Activated gamma-delta T cell treated with Interleukin-2 at 50 U/mL for 16 hours (primary cell): ENCODE measurements around the gene FMNL1.

Experiments
- DNase-seq: peaks from one replicate; pipeline ENCODE4 v3.0.0-alpha.2; 2020

FMNL1 gene

DNA sequence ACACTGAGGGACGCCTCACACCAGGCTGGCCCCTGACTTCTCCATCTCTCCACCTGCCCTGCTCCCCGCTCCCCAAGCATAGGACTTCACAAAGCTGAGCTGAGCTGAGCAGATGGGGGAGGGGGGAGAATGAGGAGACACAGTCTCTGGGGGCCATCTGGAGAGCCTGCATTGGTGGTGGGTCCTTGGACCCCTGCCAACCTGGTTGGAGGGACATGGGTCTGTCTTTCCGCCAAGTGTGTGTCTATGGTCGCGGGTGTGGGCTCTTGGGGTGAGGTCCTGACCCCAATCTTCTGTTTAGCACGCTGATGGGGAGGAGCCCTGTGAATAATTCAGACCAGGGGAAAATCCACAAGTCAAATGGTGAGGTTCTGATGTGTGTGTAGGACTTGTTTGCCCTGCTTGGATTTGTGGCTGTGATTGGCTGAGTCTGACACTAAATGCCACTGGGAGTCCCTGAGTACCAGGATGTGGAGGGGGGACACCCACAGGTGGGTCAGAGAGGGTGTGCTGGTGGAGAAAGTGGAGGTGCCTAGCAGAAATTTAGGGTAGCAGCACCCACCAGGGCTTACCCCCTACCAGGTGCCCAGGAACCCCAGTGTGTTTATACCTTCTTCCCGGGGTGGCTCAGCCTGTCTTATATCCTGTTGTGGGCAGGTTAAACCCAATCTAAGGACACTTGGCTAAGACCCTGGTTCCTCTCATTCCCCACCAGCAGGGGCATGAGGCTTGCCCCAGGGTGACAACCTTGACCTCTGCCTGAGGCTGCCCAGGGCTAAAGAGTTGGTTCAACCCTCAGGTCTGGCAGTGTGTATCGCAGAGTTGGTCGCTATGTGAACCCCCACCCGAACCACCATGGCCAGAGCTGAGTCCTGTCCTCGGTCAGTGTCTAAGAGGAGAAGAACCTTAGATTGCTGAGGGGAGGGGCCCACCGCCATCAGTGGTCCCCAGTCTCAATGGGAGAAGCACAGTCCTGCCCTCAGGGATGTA, 2.1 kb downstream of the FMNL1 start:
- peak; percentile 40 for DNase-seq

DNA sequence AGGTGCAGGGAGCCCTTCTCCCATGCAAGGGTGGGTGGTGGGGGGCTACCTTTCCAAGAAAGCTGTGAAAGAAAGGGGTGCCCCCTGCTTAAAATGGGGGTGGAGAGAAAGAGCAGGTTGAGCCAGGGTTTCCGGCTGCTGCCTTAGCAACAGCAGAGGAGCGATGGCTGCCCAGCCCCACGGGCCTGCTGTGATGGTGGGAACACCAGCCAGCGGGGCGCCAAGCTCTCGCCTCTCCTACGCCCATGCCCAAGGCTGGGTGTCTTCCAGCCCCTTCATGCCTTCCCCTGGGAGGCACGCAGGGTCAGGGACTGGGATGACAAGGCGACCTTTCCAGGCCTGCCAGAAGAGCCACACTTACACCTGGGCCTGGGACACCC, 3.0 kb downstream of the FMNL1 start:
- DNase-seq: no peak

DNA sequence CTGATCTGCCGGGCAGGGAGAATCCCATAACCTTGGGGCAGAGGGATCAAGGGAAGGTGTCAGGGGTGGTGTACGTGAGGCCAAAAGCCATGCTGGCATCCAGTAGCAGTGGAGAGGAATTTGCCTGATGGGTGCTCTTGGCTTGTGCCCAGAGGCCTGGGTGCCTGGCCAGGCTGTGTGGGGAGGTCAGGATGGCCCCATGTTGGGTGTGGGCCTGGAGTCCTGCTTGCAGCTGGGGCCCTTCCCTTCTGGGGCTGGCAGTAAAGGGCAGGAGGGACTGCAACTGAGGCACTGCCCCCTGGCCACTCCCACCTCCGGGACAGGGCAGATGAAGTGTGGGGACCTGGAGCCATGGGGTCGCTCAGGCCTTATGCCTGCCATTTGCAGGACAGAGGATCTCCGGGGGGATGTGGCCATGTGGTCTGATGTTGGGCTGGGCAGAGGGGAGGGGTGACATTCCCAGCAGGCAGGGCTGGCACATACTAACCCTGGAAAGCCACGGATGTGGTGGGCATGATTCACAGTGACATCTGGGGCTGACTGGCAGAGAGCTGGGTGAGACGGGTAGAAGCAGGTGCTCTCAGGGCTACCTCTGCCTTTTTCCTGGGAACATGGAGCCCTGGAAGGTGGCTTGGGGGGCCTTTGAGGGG, 3.5 kb downstream of the FMNL1 start:
- peak; percentile 49 for DNase-seq

DNA sequence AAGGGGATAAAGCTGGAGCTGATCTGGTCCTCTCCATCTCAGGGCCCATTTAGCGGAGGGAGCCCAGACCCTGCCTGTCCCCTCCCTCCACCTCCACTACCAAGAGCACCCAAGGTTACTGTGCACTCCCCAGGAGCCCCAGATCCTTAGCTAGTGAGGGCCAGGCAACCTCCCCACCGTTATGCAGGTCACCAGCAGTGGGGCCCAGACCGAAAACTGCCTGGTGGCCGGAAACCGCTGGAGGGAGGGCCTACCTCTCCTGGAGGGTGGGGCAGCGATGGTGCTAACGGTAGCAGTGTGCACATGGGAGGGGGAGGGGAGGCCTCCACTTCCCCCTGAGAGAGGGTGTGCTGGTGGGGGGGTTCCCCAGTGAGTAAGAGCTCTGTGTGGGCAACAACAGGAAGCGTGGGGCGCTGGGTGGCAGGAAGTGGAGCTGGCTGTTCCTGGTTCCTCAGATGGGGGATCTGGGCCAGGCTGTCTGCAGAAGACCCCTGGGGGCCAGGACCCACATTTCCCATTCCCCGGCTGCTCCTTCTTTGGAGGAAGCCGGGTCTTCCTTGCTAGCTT, 4.4 kb downstream of the FMNL1 start:
- DNase-seq: peak; percentile 98

DNA sequence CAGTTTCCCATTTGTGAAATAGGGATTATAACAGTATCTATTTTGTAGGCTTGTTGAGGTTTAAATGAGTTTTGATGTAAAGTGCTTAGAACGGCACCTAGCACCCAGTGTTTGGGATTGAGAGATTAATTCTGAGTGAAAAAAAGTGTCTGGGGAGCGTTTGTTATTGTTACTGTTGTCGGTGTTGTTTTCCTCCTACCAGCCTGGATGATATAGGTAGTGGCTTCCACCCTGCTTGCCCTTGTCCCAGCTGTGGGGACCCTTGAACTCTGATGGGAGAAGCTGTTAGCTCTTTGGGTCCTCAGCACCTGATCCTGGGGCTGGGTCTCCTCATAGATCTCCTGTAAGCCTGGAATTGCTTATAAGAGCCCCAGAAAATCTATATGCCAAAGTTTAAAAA, 4.9 kb downstream of the FMNL1 start:
- no peak for DNase-seq

DNA sequence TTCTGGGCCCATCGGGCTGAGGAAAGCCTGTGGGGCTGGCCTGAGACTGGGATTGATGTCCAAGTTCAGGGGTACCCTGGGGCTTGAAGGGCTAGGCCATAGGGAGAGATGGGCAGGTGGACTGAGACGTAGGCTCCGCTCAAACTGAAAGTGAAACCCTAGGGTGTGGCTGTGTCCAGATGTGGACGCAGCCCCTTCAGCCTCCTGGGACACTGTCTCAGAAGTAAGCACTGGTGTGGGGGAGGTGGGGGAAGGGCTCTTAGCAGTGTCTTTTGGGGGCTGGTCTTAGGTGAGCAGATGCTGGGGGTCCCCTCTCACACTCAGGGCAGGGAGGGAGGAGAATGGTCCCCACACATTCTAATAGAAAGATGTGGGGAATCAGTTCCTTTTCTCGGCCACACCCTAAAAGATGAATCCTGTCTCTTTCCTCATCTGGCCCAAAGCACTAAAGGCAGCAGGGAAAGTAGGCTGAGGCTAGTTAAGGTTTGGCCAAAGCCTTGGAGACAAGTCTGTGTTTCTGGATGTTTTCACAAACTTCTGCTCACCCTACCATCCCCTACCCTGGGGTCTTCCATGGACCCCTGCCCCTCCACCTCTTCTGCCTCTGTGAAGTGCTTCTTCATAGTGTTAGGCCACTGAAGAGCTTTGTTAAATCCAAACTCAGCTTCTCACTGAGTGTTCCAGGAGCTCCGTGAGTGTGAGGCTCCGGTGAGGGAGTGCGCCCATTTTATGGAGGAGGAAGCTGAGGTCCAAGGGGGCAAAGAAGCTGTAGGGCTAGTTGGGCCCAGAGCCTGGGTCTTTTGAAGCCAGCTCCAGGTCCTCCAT, 5.6 kb downstream of the FMNL1 start:
- no peak for DNase-seq

DNA sequence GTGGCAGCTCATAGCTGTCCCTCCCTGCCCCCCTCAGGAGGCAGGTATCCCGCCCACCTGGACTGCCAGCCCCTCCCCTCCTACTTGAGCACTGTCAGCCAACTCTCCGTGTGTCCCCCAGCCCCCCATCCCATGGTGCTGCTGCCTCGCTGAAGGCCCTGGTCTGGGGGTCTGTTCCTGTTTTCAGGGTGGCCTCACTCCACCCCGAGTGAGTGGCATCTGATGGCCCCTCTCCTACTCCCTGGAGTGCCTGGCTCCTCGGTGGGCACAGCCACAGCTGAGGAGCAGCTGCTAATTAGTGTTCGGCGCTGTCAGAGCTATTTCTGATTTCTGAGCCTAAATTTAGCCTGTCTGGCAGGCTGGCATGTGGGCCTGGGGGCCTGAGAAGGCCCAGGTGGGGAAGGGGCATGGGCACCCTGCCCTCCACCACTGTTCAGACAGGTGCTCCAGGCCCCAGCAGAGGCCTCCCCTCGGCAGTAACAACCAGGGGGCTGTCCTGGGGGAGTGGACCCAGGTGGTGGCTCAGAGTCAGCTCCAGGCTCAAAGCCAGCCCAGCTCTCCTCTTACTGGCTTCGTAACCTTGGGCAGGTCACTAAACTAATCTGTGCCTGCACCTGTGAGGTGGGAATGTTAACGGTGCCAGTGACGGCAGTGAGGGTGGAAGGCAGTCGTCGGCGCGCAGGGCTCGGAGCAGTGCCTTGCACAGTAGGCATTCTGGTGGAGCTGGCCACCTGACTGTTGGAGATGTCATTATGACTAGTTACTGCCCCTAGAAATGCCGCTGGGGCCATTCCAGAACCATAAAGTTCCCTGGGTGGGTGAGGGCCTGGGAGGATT, 6.5 kb downstream of the FMNL1 start:
- DNase-seq: no peak

DNA sequence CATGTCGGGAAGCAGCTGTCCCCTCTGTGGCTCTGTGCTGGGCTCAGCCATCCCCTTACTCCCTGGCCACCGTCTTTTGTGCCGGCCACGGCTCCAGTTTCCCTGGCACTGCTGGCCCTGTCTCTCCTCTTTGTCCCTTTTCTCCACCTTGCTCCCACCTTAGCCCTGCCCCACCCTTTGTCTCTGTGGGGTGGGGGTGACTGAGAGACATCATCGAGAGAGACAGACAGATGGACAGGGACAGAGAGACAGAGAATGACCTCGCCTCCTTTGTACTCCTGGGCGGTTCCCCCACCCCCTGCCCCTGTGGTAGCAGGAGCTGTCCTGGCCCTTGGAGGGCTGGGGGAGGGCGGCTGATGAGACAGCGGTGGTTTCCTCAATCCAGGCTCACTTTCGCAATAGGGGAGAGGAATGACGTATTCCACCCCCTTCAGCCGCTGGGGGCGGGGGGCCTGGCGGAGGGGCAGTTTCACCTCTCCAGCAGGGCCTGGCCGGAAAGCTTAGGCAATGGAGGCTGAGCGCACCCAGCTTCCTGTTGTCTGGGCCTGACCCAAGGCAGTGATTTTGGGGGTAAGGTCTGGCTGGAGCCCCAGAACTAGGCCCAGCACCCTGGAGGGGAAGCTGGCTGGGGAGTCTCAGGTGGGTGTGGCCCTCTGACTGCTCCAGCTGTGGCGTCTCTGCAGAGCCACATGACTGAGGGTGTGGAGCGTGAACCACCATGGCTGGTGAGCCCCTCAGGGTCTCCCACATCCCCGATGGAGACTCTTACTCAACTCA, 7.3 kb downstream of the FMNL1 start:
- peak; percentile 76 for DNase-seq

DNA sequence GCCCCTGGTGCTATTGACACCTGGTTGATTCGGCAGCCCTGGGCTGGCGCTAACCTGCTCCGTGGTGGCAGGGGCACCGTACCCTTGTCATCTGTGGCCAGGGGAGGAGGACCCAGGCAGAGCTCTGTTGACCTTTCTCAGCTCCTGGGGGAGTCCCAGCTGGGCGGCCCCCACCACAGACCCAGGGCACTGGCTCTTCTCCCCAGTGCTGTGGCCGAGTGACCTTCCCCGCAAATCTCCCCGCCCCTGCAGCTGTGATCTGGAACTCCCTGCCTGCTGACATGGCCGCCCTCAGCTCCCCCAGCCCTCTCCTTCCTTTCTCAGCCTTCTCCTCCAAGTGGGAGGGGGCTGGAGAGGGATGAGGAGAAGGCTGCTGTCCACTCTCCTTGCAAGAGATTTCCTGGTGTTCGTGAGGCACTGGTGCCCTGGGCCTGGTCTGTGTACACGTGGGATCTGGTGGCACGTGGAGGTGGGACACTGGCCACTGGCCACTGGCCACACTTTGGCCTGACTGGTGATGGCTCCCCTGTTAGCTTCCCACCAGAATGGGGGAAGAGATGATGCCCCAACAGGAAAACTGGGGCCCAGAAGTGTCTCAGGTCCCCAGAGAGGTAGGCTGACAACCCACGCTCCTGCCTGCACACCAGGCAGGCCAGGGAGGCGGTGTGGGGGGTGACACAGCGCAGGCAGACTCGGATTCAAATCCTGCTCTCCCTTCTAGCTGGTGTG, 8.2 kb downstream of the FMNL1 start:
- DNase-seq: no peak

DNA sequence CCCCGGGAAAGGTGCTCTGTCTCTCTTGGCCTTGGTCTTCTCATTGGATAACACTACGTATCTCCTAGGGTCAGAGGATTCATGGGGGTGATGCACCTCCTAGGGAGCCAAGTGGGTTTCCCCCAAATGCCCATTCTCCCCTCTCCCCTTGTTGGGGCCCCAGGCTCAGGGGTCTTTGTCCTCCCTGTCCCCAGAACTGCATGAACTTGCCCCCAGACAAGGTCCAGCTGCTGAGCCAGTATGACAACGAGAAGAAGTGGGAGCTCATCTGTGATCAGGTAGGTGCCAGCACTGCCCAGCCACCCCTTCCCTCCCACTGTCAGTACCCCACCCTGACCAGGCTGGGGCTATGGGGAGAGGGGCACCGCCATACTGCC, 8.7 kb downstream of the FMNL1 start:
- no peak for DNase-seq

DNA sequence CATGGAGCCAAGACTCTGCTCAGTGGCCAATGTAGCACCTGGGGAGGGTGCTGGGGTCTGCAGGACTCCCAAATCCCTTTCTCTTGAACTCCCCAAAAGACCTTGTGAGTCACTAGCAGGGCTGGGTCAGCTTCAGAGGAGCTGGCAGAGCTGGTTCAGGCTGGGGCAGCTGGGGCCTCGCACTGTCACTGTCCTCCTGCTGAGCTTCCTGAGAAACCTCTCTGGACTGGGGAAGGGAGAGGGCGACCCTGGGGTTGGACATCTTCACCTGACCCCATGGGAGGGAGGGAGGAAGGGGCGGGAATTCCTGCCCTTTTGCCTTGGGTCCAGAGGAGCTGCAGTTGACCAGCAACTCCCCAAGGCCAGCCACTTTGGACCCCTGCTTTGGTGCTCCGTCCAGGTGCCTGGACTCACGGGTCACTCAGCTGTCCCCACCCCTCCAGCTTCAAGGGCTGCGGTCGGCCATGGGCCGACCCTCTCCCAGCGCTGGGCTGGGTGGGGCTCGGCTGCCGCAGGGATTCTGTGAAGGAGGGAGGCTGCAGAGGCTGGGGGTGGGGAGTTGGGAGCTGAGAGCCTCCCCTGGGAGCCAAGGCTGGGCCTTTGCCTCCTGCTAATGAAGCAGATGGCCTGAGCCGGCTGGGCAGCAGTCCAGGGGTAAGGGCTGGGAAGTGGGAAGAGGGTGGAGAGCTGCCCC, 9.2 kb downstream of the FMNL1 start:
- DNase-seq: no peak

DNA sequence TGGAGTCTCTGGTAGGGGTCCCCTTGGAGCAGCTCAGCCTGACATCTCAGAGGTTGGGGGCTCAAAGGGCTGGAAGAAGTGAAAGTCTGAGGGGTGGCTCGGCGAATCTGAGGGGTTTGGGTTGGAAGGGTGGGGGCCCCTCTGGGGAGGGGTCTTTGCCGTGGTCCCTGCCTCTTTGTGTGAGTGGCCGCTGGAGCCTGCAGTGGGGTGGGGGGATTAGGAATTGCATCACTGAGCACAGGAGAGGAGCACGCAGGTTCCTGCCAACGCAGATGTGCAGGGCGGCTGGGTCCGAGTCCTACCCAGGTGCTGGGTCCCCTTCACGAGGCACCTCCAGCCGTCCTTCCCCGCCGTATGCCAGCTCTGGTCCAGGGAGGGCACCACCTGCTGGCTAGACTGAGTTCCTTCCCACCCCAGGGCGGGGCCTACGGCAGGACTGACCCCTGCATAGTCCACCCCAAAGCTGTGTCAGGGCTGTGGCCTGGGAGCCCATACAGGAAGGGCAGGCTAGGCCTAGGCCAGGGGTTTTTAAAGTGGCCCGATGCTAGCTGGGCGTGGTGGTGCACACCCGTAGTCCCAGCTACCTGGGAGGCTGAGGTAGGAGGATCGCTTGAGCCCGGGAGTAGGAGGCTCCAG, 9.9 kb downstream of the FMNL1 start:
- DNase-seq: peak; percentile 31

DNA sequence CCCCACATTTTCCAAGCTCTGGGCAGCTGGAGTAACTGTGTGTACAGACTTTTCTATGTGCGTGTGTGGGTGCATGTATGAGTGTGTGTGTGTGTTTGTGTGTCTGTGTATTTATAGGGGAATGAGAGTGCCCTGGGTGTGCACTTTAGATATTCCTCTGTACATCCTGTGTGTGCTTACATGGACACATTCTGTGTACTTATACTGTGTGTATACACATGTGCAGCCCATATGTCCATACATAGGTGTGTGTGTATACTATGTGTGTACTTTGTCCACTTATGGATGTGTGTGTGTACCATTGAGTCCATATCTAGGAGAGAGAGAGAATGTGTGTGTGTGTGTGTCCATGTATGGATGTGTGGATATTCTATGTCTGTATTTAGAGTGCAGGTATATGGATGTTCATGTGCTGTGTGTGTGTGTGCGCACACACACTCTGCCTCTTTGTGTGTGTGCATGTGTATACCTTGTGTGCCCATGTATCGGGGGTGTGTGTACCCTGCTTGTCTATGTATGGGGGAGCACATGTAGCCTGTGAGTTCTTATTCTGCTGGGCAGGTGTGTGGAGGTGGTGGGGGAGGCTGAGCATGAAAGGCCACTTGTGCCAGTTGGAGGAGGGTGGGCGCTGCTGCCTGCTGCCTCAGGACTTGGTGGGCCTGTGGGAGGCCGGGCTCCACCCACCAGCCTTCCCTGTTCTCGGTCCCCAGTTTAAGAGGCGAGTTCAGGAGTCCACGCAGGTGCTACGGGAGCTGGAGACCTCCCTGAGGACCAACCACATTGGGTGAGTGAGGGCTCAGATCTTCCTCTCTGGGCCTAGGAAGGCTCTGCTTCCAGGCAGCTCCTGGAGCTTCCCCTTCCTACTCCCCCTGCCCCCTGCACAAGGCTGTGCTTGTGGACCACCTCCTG, 11.1 kb downstream of the FMNL1 start:
- no peak for DNase-seq

DNA sequence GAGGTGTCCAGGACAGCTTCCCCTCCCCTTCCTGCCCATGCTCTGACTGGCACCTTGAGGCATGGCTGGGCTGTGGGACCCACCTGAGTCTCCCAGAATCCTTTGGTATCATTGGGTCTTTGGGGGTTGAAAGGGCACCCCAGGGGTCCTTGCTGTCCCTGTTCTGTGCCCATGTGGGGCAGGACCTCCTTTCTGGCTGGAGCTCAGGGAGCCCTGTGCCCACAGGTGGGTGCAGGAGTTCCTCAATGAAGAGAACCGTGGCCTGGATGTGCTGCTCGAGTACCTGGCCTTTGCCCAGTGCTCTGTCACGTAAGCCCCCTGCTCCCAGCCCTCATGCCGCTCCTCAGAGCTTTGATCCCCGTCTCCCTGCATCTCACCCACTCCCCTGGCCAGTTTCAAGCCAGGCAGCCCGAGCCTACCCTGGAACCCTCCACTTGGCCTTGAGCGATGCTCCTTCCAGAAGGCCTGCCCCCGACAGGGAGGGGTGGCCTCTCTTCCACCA, 11.8 kb downstream of the FMNL1 start:
- DNase-seq: no peak

DNA sequence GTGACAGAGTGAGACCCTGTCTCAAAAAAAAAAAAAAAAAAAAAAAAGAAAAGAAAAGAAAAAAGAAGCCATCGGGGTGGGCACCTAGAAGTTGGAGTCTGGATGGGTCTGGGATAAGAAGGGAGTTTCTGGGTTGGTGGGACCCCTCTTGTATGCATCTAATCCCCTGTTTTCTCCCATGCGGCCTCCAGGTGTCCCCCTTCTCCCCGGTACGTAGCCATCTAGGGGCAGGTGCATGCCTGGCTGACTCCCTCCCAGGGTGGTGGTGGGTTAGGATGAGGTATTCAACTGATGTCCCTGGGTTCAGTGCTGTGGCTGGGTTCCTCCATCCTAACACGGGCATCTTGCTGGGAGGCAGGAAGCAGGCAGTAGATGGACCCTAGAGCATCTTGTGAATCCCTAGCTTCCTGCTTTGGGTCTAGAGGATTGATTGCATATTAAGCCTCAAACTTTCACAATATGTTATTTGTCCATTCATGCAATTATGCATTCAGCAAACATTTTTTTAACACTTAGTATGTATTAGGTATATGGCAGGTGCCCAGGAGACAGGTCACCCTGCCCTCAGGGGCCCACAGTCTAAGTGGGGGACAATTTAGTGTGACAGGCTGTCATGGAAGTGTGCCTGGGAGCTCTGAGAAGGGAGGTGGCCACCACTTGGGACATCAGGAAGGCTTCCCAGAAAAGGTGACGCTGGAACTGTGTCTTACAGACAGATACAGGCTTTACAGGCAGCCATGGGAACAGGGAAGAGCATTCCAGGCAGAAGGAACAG, 13.1 kb downstream of the FMNL1 start:
- peak; percentile 51 for DNase-seq

DNA sequence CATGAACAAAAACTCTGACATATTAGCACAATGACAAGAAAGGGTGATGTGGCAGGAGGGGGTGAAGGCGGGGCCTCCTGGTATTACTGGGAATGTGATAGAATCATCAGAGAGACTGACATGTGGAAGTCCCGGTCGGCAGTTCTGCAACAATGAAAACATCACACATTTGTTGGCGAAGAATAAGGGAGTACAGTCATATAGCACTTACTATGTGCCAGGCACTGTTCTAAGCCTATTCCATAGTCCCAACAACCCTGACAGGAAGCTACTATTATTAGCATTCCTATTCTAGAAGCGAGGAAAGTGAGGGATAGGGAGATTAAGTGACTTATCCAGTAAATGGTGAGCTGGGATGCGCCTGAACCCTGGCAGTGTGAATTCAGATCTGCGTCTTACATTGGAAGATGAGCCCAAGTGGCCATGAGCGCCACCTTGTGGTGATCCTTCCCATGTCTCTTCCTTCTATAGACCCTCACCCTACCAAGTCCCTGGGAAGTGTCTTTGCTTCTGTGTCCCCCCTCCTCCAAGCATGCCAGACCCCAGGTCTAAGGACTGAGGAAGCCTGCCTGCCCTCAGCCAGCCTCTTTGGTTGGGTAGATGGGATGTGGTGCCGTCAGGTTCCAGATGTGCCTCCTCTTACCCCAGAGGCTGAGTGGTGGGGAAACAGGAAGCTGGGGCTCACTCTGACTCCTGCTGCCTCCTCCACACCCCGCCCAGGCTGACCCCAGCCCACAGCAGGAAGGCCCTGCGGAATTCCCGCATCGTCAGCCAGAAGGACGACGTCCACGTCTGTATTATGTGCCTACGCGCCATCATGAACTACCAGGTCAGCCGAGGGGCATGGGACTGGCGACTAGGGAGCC, 14.0 kb downstream of the FMNL1 start:
- peak; percentile 81 for DNase-seq
